ENCODE data around the gene PCDH8.

The PCDH8 gene

GRCh38 chr13:52847322-52847681 is 1.1 kb downstream of the PCDH8 start:
- Histone ChIP-seq H3K4me2 (ENCODE audit: low read length, poor library complexity, severe bottlenecking) (no peak overlapping the region), H3K36me3 (ENCODE audit: control insufficient read depth in 1 of 2, insufficient read depth in 2 of 2, low read depth in 1 of 2, low read length in 2 of 2) (peaks cover 0 to 15% of the 10 kb centered on the region in 2 experiments), H3K4ac (ENCODE audit: low read depth in 1 of 2, low read length in 2 of 2) (no peak overlapping the region), H2AK5ac (ENCODE audit: low read length, severe bottlenecking) (no peak overlapping the region), H3K23ac (ENCODE audit: low read length in 2 of 2) (peak overlapping the region in 1 of 2 experiments; percentile 50), H3K4me1 (ENCODE audit: control insufficient read depth, insufficient read depth, low read depth, low read length) (peaks cover 19% of the 10 kb centered on the region), H2BK120ac (ENCODE audit: low read depth, low read length) (no peak overlapping the region), H3K9ac (ENCODE audit: low read length) (no peak overlapping the region), H3K27ac (ENCODE audit: low read length, poor library complexity, severe bottlenecking) (no peak overlapping the region), H3K14ac (ENCODE audit: low read length in 2 of 2) (no peak overlapping the region), H2BK5ac (ENCODE audit: low read depth, low read length, poor library complexity, severe bottlenecking) (no peak overlapping the region), H2BK12ac (ENCODE audit: low read length in 2 of 2) (no peak overlapping the region), H3K79me1 (replicated peaks; ENCODE audit: low read length, poor library complexity, severe bottlenecking) (no peaks in the 10 kb centered on the region), H3K27me3 (ENCODE audit: control insufficient read depth in 1 of 2, insufficient read depth in 1 of 2, low read length in 2 of 2) (peaks cover 63 to 78% of the 10 kb centered on the region in 2 experiments), H2AFZ (ENCODE audit: low read depth, low read length) (no peak overlapping the region), H2BK15ac (ENCODE audit: low read depth, poor library complexity, severe bottlenecking) (no peak overlapping the region), H3K4me3 (ENCODE audit: insufficient read depth in 1 of 2, low read depth in 1 of 2, low read length in 2 of 2) (no peak overlapping the region), H3K18ac (ENCODE audit: low read depth in 1 of 2, low read length in 2 of 2) (no peak overlapping the region), H3K9me3 (ENCODE audit: control insufficient read depth, low read length) (no peaks in the 10 kb centered on the region), H4K91ac (ENCODE audit: low read length) (no peak overlapping the region), H4K8ac (ENCODE audit: low read length) (no peak overlapping the region)
- DNase-seq = no peak
- WGBS = 7% methylated on average over 39 of the region's 51 CpGs

- no peak overlapping the region for H2BK12ac ChIP-seq (ENCODE audit: low read length in 2 of 2)
- DNase-seq = no peak
- H3K27me3 ChIP-seq (ENCODE audit: control insufficient read depth in 1 of 2, insufficient read depth in 1 of 2, low read length in 2 of 2) = peaks cover 57 to 78% of the 10 kb centered on the region in 2 experiments
- H2AFZ ChIP-seq (ENCODE audit: low read depth, low read length) = no peak overlapping the region
- peaks cover 19% of the 10 kb centered on the region for H3K4me1 ChIP-seq (ENCODE audit: control insufficient read depth, insufficient read depth, low read depth, low read length)
- H3K4ac ChIP-seq (ENCODE audit: low read depth in 1 of 2, low read length in 2 of 2) = no peak overlapping the region
- H4K8ac ChIP-seq (ENCODE audit: low read length) = no peak overlapping the region
- peaks cover 0 to 15% of the 10 kb centered on the region in 2 experiments for H3K36me3 ChIP-seq (ENCODE audit: control insufficient read depth in 1 of 2, insufficient read depth in 2 of 2, low read depth in 1 of 2, low read length in 2 of 2)
- no peak overlapping the region for H2BK15ac ChIP-seq (ENCODE audit: low read depth, poor library complexity, severe bottlenecking)
- no peak overlapping the region for H2AK5ac ChIP-seq (ENCODE audit: low read length, severe bottlenecking)
- no peak overlapping the region for H3K14ac ChIP-seq (ENCODE audit: low read length in 2 of 2)
- WGBS = 18% methylated on average over 95 of the region's 100 CpGs
- no peaks in the 10 kb centered on the region for H3K9me3 ChIP-seq (ENCODE audit: control insufficient read depth, low read length)
- no peak overlapping the region for H3K18ac ChIP-seq (ENCODE audit: low read depth in 1 of 2, low read length in 2 of 2)
- no peak overlapping the region for H3K4me2 ChIP-seq (ENCODE audit: low read length, poor library complexity, severe bottlenecking)
- H3K27ac ChIP-seq (ENCODE audit: low read length, poor library complexity, severe bottlenecking) = no peak overlapping the region
- H2BK120ac ChIP-seq (ENCODE audit: low read depth, low read length) = no peak overlapping the region
- H3K9ac ChIP-seq (ENCODE audit: low read length) = no peak overlapping the region
- no peak overlapping the region for H2BK5ac ChIP-seq (ENCODE audit: low read depth, low read length, poor library complexity, severe bottlenecking)
- no peak overlapping the region for H3K23ac ChIP-seq (ENCODE audit: low read length in 2 of 2)
- peak overlapping the region in 1 of 2 experiments; percentile 2 for H3K4me3 ChIP-seq (ENCODE audit: insufficient read depth in 1 of 2, low read depth in 1 of 2, low read length in 2 of 2)
- H4K91ac ChIP-seq (ENCODE audit: low read length) = no peak overlapping the region
- no peaks in the 10 kb centered on the region for H3K79me1 ChIP-seq (replicated peaks; ENCODE audit: low read length, poor library complexity, severe bottlenecking)
Measured at GRCh38 chr13:52846567-52847321, 1.7 kb downstream of the PCDH8 start.

GRCh38 chr13:52845766-52846566 is 2.5 kb downstream of the PCDH8 start:
- peaks cover 0 to 15% of the 10 kb centered on the region in 2 experiments for H3K36me3 ChIP-seq (ENCODE audit: control insufficient read depth in 1 of 2, insufficient read depth in 2 of 2, low read depth in 1 of 2, low read length in 2 of 2)
- H4K8ac ChIP-seq (ENCODE audit: low read length) = no peak overlapping the region
- peaks cover 51 to 78% of the 10 kb centered on the region in 2 experiments for H3K27me3 ChIP-seq (ENCODE audit: control insufficient read depth in 1 of 2, insufficient read depth in 1 of 2, low read length in 2 of 2)
- WGBS = 9% methylated on average over 83 of the region's 98 CpGs
- H3K9ac ChIP-seq (ENCODE audit: low read length) = no peak overlapping the region
- H3K79me1 ChIP-seq (replicated peaks; ENCODE audit: low read length, poor library complexity, severe bottlenecking) = no peaks in the 10 kb centered on the region
- H3K9me3 ChIP-seq (ENCODE audit: control insufficient read depth, low read length) = no peaks in the 10 kb centered on the region
- H4K91ac ChIP-seq (ENCODE audit: low read length) = no peak overlapping the region
- no peak overlapping the region for H2BK15ac ChIP-seq (ENCODE audit: low read depth, poor library complexity, severe bottlenecking)
- H2AFZ ChIP-seq (ENCODE audit: low read depth, low read length) = no peak overlapping the region
- H2BK5ac ChIP-seq (ENCODE audit: low read depth, low read length, poor library complexity, severe bottlenecking) = no peak overlapping the region
- H2AK5ac ChIP-seq (ENCODE audit: low read length, severe bottlenecking) = no peak overlapping the region
- no peak overlapping the region for H2BK12ac ChIP-seq (ENCODE audit: low read length in 2 of 2)
- no peak overlapping the region for H3K4me2 ChIP-seq (ENCODE audit: low read length, poor library complexity, severe bottlenecking)
- no peak overlapping the region for H3K4me3 ChIP-seq (ENCODE audit: insufficient read depth in 1 of 2, low read depth in 1 of 2, low read length in 2 of 2)
- no peak for DNase-seq
- H3K18ac ChIP-seq (ENCODE audit: low read depth in 1 of 2, low read length in 2 of 2) = no peak overlapping the region
- no peak overlapping the region for H3K27ac ChIP-seq (ENCODE audit: low read length, poor library complexity, severe bottlenecking)
- no peak overlapping the region for H3K4ac ChIP-seq (ENCODE audit: low read depth in 1 of 2, low read length in 2 of 2)
- peaks cover 12% of the 10 kb centered on the region for H3K4me1 ChIP-seq (ENCODE audit: control insufficient read depth, insufficient read depth, low read depth, low read length)
- no peak overlapping the region for H2BK120ac ChIP-seq (ENCODE audit: low read depth, low read length)
- no peak overlapping the region for H3K23ac ChIP-seq (ENCODE audit: low read length in 2 of 2)
- no peak overlapping the region for H3K14ac ChIP-seq (ENCODE audit: low read length in 2 of 2)

- Histone ChIP-seq H3K27ac (ENCODE audit: low read length, poor library complexity, severe bottlenecking) (no peak overlapping the region), H3K4me1 (ENCODE audit: control insufficient read depth, insufficient read depth, low read depth, low read length) (peaks cover 7% of the 10 kb centered on the region)
Measured at GRCh38 chr13:52845334-52845761, 3.1 kb downstream of the PCDH8 start.

More at GRCh38 chr13:52845334-52845761, 3.1 kb downstream of the PCDH8 start:
- H3K18ac ChIP-seq (ENCODE audit: low read depth in 1 of 2, low read length in 2 of 2) = no peak overlapping the region
- no peak overlapping the region for H3K9ac ChIP-seq (ENCODE audit: low read length)
- H3K4ac ChIP-seq (ENCODE audit: low read depth in 1 of 2, low read length in 2 of 2) = no peak overlapping the region
- no peak overlapping the region for H3K4me3 ChIP-seq (ENCODE audit: insufficient read depth in 1 of 2, low read depth in 1 of 2, low read length in 2 of 2)
- no peak overlapping the region for H2BK120ac ChIP-seq (ENCODE audit: low read depth, low read length)
- H2AK5ac ChIP-seq (ENCODE audit: low read length, severe bottlenecking) = no peak overlapping the region
- no peak overlapping the region for H3K4me2 ChIP-seq (ENCODE audit: low read length, poor library complexity, severe bottlenecking)
- H4K91ac ChIP-seq (ENCODE audit: low read length) = no peak overlapping the region
- H3K14ac ChIP-seq (ENCODE audit: low read length in 2 of 2) = no peak overlapping the region
- no peaks in the 10 kb centered on the region for H3K79me1 ChIP-seq (replicated peaks; ENCODE audit: low read length, poor library complexity, severe bottlenecking)
- peaks cover 0 to 15% of the 10 kb centered on the region in 2 experiments for H3K36me3 ChIP-seq (ENCODE audit: control insufficient read depth in 1 of 2, insufficient read depth in 2 of 2, low read depth in 1 of 2, low read length in 2 of 2)
- no peak for DNase-seq
- H3K23ac ChIP-seq (ENCODE audit: low read length in 2 of 2) = no peak overlapping the region
- H2AFZ ChIP-seq (ENCODE audit: low read depth, low read length) = no peak overlapping the region
- no peak overlapping the region for H4K8ac ChIP-seq (ENCODE audit: low read length)
- WGBS = 53% methylated on average over 13 of the region's 16 CpGs
- H2BK12ac ChIP-seq (ENCODE audit: low read length in 2 of 2) = no peak overlapping the region
- no peak overlapping the region for H2BK15ac ChIP-seq (ENCODE audit: low read depth, poor library complexity, severe bottlenecking)
- H3K9me3 ChIP-seq (ENCODE audit: control insufficient read depth, low read length) = no peaks in the 10 kb centered on the region
- peaks cover 45 to 82% of the 10 kb centered on the region in 2 experiments for H3K27me3 ChIP-seq (ENCODE audit: control insufficient read depth in 1 of 2, insufficient read depth in 1 of 2, low read length in 2 of 2)
- no peak overlapping the region for H2BK5ac ChIP-seq (ENCODE audit: low read depth, low read length, poor library complexity, severe bottlenecking)
